T follicular helper cell (primary cell): ENCODE data around the gene WNT9B.

Experiments used
- DNase-seq: peaks from one replicate; pipeline ENCODE4 v3.0.0-alpha.2; 2020; ENCODE audit warnings: low read depth
- total RNA-seq, 2 experiments: gene quantifications; one replicate each; lab custom pipeline; 2026; lab: John Stamatoyannopoulos, UW

WNT9B gene
- total RNA-seq: 0 reads per million in 2 experiments

GRCh38 chr17:46851029-46851741 is at the start of gene WNT9B:
Gene WNT9B (plus strand): TSS chr17:46851583. CDS start chr17:46851639, 56 bp downstream.
- DNase-seq: no peak

- DNase-seq: no peak
Measured at GRCh38 chr17:46802800-46803199, 48.6 kb upstream of the WNT9B start.

- no peak for DNase-seq
Measured at GRCh38 chr17:46803544-46803943, 47.8 kb upstream of the WNT9B start.

- DNase-seq: no peak
Measured at GRCh38 chr17:46805771-46806170, 45.6 kb upstream of the WNT9B start.

GRCh38 chr17:46809110-46809571 is 42.2 kb upstream of the WNT9B start:
- DNase-seq: no peak

- DNase-seq: no peak
Measured at GRCh38 chr17:46810837-46811236, 40.5 kb upstream of the WNT9B start.

GRCh38 chr17:46811978-46812583 is 39.3 kb upstream of the WNT9B start:
- no peak for DNase-seq

- no peak for DNase-seq
Measured at GRCh38 chr17:46812624-46813318, 38.6 kb upstream of the WNT9B start.

GRCh38 chr17:46813920-46814319 is 37.5 kb upstream of the WNT9B start:
- DNase-seq: no peak

- DNase-seq: no peak
Measured at GRCh38 chr17:46814446-46814845, 36.9 kb upstream of the WNT9B start.

- no peak for DNase-seq
Measured at GRCh38 chr17:46815474-46816353, 35.7 kb upstream of the WNT9B start.

- no peak for DNase-seq
Measured at GRCh38 chr17:46817151-46817900, 34.1 kb upstream of the WNT9B start.

GRCh38 chr17:46817901-46818209 is 33.5 kb upstream of the WNT9B start:
- no peak for DNase-seq

- peak; percentile 14 for DNase-seq
Measured at GRCh38 chr17:46818316-46818928, 33.0 kb upstream of the WNT9B start, which contains the start of gene WNT3. Gene WNT3 (minus strand): TSS chr17:46818692. CDS start chr17:46818597, 95 bp downstream.

GRCh38 chr17:46818929-46819859 is 32.2 kb upstream of the WNT9B start:
- no peak for DNase-seq

GRCh38 chr17:46819906-46820351 is 31.5 kb upstream of the WNT9B start:
- no peak for DNase-seq

- DNase-seq: no peak
Measured at GRCh38 chr17:46820592-46821450, 30.6 kb upstream of the WNT9B start.
